ENCODE results near the gene AGBL4. TPM values are rescaled to one million over a fixed set of nuclear protein-coding genes. Genes with fewer than 3 reads are reported as not detected.

Gene AGBL4
- total RNA-seq, 4 donors from 2014 or later = 0.19 to 1.0 (median 1.0) TPM; not detected in 1

- no peak for DNase-seq (ENCODE audit: low spot score in 2 of 2)
- Histone ChIP-seq H3K4me3 (no peak overlapping the region), H3K27ac (no peak overlapping the region), H3K36me3 (no peaks in the 10 kb centered on the region), H3K4me1 (no peaks in the 10 kb centered on the region), H3K9me3 (no peaks in the 10 kb centered on the region), H3K27me3 (no peaks in the 10 kb centered on the region)
- TF ChIP-seq POLR2A (IDR thresholded peaks at IDR 0.05) = no peak
- TF ChIP-seq CTCF (IDR thresholded peaks at IDR 0.05) = no peak
- no peak for TF ChIP-seq POLR2AphosphoS5 (IDR thresholded peaks at IDR 0.05)
- no peak for TF ChIP-seq EP300 (IDR thresholded peaks at IDR 0.05)
Observed at GRCh38 chr1:49356594-49356993, 667.2 kb downstream of the AGBL4 start.

- WGBS = 51% methylated on average over 2 of the region's 2 CpGs
- Histone ChIP-seq H3K27ac (no peak overlapping the region), H3K4me3 (no peak overlapping the region), H3K27me3 (no peaks in the 10 kb centered on the region), H3K9me3 (no peaks in the 10 kb centered on the region), H3K4me1 (no peaks in the 10 kb centered on the region), H3K36me3 (no peaks in the 10 kb centered on the region)
- TF ChIP-seq CTCF (IDR thresholded peaks at IDR 0.05) = no peak
- DNase-seq (ENCODE audit: low spot score in 2 of 2) = no peak
Observed at GRCh38 chr1:49351768-49352167, 672.0 kb downstream of the AGBL4 start.

GRCh38 chr1:49346767-49347349 lies 676.9 kb downstream of the AGBL4 start:
- no peak for DNase-seq (ENCODE audit: low spot score in 2 of 2)
- H3K27me3 ChIP-seq = no peaks in the 10 kb centered on the region
- 88% methylated on average over 2 of the region's 2 CpGs for WGBS
- no peak for TF ChIP-seq POLR2AphosphoS5 (IDR thresholded peaks at IDR 0.05)
- TF ChIP-seq POLR2A (IDR thresholded peaks at IDR 0.05) = no peak
- no peak for TF ChIP-seq CTCF (IDR thresholded peaks at IDR 0.05)
- TF ChIP-seq EP300 (IDR thresholded peaks at IDR 0.05) = no peak
- no peak overlapping the region for H3K27ac ChIP-seq
- H3K4me3 ChIP-seq = no peak overlapping the region
- no peaks in the 10 kb centered on the region for H3K9me3 ChIP-seq
- no peaks in the 10 kb centered on the region for H3K4me1 ChIP-seq
- no peaks in the 10 kb centered on the region for H3K36me3 ChIP-seq

GRCh38 chr1:49340576-49340975 lies 683.2 kb downstream of the AGBL4 start:
- WGBS = 82% methylated on average over 2 of the region's 2 CpGs
- no peak overlapping the region for H3K4me3 ChIP-seq
- TF ChIP-seq POLR2A (IDR thresholded peaks at IDR 0.05) (no peak), EP300 (IDR thresholded peaks at IDR 0.05) (no peak), CTCF (IDR thresholded peaks at IDR 0.05) (no peak), POLR2AphosphoS5 (IDR thresholded peaks at IDR 0.05) (no peak)
- no peaks in the 10 kb centered on the region for H3K9me3 ChIP-seq
- no peak overlapping the region for H3K27ac ChIP-seq
- H3K36me3 ChIP-seq = no peaks in the 10 kb centered on the region
- DNase-seq (ENCODE audit: low spot score in 2 of 2) = no peak
- H3K27me3 ChIP-seq = no peaks in the 10 kb centered on the region
- no peaks in the 10 kb centered on the region for H3K4me1 ChIP-seq

- H3K9me3 ChIP-seq = no peaks in the 10 kb centered on the region
- WGBS = 82% methylated on average over 4 of the region's 4 CpGs
- no peaks in the 10 kb centered on the region for H3K27me3 ChIP-seq
- no peak for TF ChIP-seq EP300 (IDR thresholded peaks at IDR 0.05)
- TF ChIP-seq POLR2A (IDR thresholded peaks at IDR 0.05) = no peak
- no peak for TF ChIP-seq POLR2AphosphoS5 (IDR thresholded peaks at IDR 0.05)
- no peak for TF ChIP-seq CTCF (IDR thresholded peaks at IDR 0.05)
- DNase-seq (ENCODE audit: low spot score in 2 of 2) = no peak
- H3K4me1 ChIP-seq = no peaks in the 10 kb centered on the region
- H3K36me3 ChIP-seq = no peaks in the 10 kb centered on the region
- H3K27ac ChIP-seq = no peak overlapping the region
- H3K4me3 ChIP-seq = no peak overlapping the region
Observed at GRCh38 chr1:49339043-49339442, 684.7 kb downstream of the AGBL4 start.
